Ovary (tissue), 3 donors: ENCODE results near the gene PRPSAP1.

Experiments used
- CTCF ChIP-seq, 3 donors: fragments of 450-650 bp in 2 of 3; fragments of 200-600 bp in 1 of 3; IDR thresholded peaks; one replicate each; pipeline versions ENCODE4 v1.5.1 to v1.8.0; 2016 to 2022; ENCODE audit warnings: antibody characterized with exemption in 3 of 3, mild to moderate bottlenecking in 1 of 3
- EP300 ChIP-seq: sonication (generic); formaldehyde crosslinking; IDR thresholded peaks from one replicate; pipeline ENCODE4 v1.6.1; 2017; ENCODE audit warnings: antibody characterized with exemption
- POLR2A ChIP-seq: fragments of 450-650 bp; IDR thresholded peaks from one replicate; pipeline ENCODE4 v1.6.1; 2017; ENCODE audit warnings: antibody characterized with exemption, mild to moderate bottlenecking, moderate library complexity
- donor health status: DM: no; HTN: no; CAD: no.

GRCh38 chr17:76354317-76354729 is 607 bp upstream of the PRPSAP1 start:
- TF ChIP-seq EP300 (no peak), POLR2A (no peak), CTCF (IDR thresholded peaks at IDR 0.05) (no peak)
